ENCODE data around the gene RNF150.
"Not testable (repeated sequence)": the region's sequence is repeated elsewhere in the genome, so short reads cannot be mapped to it uniquely, and the experiment has no call there.

RNF150 gene

DNA sequence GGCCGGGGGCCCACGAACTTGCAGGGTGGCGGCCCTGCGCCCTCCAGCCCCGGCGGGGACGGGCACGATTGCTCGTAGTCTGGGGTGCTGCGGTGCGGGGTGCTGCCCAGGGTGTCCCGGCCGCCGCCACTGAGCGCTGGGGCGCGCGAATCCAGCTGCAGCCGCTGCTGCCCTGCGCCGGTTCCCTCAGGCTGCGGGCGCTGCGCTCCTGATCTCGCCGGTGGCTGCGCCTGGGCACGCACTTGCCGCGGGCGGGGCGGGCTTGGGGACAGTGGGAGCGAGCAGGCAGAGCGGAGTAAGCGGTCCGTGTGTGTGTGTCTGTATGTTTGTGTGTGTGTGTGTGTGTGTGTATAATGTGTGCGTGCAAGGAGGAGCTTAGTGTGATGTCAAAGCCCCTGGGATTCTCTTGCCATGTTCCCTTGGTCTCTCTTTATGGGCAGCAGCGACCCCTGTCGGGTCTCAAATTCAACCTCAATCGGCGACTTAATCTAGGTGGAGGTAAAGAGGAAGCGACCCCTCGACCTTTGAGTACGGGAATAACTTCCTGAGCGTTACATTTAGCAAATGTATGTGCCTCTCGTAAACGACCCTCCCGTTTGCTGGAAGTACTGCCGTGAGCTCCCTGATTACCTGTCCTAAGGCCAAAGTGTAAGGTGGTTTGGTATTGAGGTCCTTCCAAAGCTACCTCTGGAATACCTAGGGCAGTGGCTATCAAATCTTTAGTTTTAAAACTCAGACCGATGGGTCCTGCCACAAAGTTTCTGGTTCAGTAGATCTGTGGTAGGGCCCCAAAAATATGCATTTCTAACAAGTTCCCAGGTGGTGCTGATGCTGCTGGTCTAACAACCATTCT, at the start of gene RNF150:
TSS of gene RNF150 (minus strand) at position 324 of the 853 bp plus-strand sequence.
- H3K36me3 Mint-ChIP-seq (ENCODE audit: insufficient read depth): no peaks in the 10 kb centered on the region
- peak within 1 kb of the TSS; percentile 69 for H3K4me3 Mint-ChIP-seq
- ATAC-seq (replicated peaks; ENCODE audit: extremely low read depth, poor library complexity, severe bottlenecking) (peak; percentile 24), DNase-seq (ENCODE audit: low spot score in 2 of 2) (no peak)
- H3K27ac Mint-ChIP-seq (ENCODE audit: low read depth): no peak within 1 kb of the TSS
- H3K27me3 Mint-ChIP-seq: peaks cover 88% of the 10 kb centered on the region
- no peaks in the 10 kb centered on the region for H3K9me3 Mint-ChIP-seq
- H3K4me1 Mint-ChIP-seq: peaks cover 7% of the 10 kb centered on the region

DNA sequence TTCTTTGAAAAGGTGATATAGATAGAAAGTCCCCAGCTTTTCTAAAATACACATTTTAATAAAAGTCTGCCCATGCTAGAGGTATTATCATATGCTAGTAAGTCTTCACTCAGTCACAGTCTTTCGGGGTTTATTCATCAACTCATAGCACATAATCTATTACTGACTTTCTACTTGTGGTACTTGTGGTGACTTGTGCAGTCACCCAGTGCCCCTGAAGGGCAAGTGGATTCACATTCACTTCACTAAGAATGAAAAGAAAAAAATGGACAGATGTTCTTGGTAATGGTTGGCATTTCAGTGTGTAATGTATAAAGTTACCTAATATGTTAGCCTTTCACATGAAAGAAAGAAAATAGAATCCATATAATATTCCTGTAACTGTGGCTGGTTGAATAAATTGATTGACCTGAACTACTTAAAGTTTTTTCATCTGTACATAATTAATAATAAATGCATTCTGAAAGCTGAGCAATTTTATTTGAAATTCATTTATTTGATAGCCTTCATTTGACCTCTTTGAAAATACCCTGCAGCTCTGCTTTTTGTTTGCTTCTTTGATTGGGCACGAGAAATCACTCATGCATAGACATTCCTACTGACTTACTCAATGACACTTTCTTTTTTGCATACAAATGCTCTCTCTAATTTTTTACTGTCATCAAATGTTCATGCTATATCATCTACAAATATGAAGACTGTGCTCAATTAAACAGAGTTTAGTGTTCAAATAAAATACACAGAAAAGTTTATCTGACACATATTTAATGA, 47.9 kb upstream of the RNF150 start:
- Mint-ChIP-seq H3K36me3 (ENCODE audit: insufficient read depth) (no peaks in the 10 kb centered on the region), H3K9me3 (no peaks in the 10 kb centered on the region), H3K4me1 (no peaks in the 10 kb centered on the region), H3K4me3 (no peak overlapping the region), H3K27me3 (peaks cover 9% of the 10 kb centered on the region), H3K27ac (ENCODE audit: low read depth) (no peak overlapping the region)
- no peak for ATAC-seq (replicated peaks; ENCODE audit: extremely low read depth, poor library complexity, severe bottlenecking)
- DNase-seq (ENCODE audit: low spot score in 2 of 2): no peak

DNA sequence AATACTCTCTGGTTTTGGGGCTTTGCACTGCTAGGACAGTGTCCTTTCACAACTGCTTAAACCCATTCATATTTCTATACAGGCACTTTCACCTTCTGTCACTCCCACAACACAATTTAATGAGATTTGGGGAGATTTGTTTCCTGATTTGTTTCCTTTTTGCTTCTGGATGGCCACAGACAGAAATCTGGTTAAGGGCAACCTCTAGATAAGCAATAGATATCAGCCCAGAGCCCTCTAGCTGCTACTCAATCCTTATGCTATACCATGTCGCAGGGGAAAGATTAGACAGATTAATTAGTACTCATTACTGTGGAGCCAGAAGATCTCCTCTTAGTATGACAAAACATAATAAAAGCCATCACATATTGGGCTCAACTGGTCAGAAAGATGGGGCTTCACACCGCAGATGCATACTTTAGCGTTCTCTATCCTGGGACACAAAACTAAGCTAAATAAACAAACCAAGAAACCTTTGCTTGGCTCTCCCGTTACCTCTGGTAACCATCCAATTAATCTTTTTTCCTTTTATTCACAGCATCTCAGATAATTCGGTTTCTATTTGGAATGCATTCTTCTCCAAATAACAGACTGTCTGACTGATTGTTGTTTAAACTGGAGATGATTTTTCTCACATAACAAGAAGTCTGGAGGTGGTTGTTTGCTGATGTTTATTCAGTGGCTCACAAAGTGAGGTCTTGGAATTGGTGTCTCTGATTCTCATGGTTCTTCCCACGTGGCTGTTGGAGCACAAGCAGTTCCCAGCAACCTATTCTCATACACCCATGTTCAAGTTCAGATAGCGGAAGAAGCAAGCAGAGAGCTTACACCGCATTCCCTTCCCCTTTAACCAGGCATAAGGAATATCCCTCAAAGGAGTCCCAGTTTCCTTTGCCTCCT, 46.5 kb upstream of the RNF150 start:
- H3K4me1 Mint-ChIP-seq: no peaks in the 10 kb centered on the region
- ATAC-seq (replicated peaks; ENCODE audit: extremely low read depth, poor library complexity, severe bottlenecking): no peak
- H3K4me3 Mint-ChIP-seq: no peak overlapping the region
- no peak overlapping the region for H3K27ac Mint-ChIP-seq (ENCODE audit: low read depth)
- H3K27me3 Mint-ChIP-seq: peaks cover 9% of the 10 kb centered on the region
- no peaks in the 10 kb centered on the region for H3K9me3 Mint-ChIP-seq
- no peak for DNase-seq (ENCODE audit: low spot score in 2 of 2)
- no peaks in the 10 kb centered on the region for H3K36me3 Mint-ChIP-seq (ENCODE audit: insufficient read depth)

DNA sequence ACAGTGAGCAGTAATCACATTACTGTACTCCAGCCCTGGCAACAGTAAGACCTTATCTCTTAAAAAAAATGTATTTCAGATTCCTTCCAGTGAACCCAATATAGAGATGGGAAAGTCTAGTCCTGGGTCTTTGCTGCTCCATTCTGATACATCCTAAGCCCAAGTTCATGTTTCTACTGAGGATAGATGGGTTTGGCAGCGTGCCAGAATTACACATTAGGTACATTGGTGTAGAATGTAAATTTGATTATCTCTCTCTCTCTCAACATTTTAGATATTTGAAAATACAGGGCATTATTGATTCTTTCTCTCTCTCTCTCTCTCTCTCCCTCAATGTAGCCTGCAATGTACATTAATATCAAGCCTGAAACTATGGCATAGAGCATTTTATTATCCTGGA, 43.9 kb upstream of the RNF150 start:
- Mint-ChIP-seq H3K9me3 (no peaks in the 10 kb centered on the region), H3K4me3 (no peak overlapping the region), H3K27ac (ENCODE audit: low read depth) (no peak overlapping the region), H3K36me3 (ENCODE audit: insufficient read depth) (no peaks in the 10 kb centered on the region), H3K4me1 (no peaks in the 10 kb centered on the region), H3K27me3 (peaks cover 16% of the 10 kb centered on the region)
- DNase-seq (ENCODE audit: low spot score in 2 of 2) (no peak), ATAC-seq (replicated peaks; ENCODE audit: extremely low read depth, poor library complexity, severe bottlenecking) (no peak)

DNA sequence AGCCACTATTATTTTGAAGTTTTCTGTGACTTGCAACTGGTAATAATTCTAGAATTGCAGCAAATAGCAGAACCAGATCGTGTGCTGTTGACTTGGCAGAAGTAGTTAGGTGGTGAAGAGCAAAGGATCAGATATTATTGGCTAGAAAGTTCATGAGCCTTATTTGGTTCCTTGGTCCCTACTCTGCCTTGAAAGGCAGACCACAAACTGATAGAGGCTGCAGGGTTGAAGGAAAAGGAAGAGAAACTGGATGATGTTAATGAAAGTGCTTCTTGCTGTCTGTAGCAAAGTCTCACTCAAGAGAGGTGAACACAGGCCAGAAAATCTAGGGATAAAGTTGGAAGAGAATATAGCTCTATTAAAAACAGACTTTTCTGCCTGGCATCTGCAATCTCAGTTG, 41.2 kb upstream of the RNF150 start:
- H3K27me3 Mint-ChIP-seq: peaks cover 16% of the 10 kb centered on the region
- H3K4me3 Mint-ChIP-seq: no peak overlapping the region
- no peaks in the 10 kb centered on the region for H3K4me1 Mint-ChIP-seq
- H3K9me3 Mint-ChIP-seq: no peaks in the 10 kb centered on the region
- ATAC-seq (replicated peaks; ENCODE audit: extremely low read depth, poor library complexity, severe bottlenecking) (no peak), DNase-seq (ENCODE audit: low spot score in 2 of 2) (no peak)
- no peak overlapping the region for H3K27ac Mint-ChIP-seq (ENCODE audit: low read depth)
- no peaks in the 10 kb centered on the region for H3K36me3 Mint-ChIP-seq (ENCODE audit: insufficient read depth)

DNA sequence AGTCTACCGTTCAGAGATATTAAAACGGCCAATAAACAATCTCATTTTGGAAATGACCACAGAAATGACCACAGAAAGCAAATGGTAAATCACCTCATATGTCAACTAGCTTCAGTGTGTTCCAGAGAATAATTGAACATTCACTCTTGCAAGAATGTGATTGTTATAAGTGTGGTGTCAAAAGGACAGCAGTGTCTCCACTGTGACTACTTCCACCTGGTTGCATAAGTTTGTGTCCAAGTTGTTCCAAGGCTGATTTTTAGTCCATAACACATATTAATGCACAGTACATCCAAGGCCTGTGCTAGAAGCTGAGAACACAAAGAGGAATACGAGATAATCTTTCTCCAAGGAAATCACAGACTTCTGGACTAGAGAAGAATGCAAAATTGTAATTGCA, 37.4 kb upstream of the RNF150 start:
- H3K36me3 Mint-ChIP-seq (ENCODE audit: insufficient read depth): no peaks in the 10 kb centered on the region
- no peaks in the 10 kb centered on the region for H3K9me3 Mint-ChIP-seq
- no peak overlapping the region for H3K4me3 Mint-ChIP-seq
- no peaks in the 10 kb centered on the region for H3K4me1 Mint-ChIP-seq
- no peak for DNase-seq (ENCODE audit: low spot score in 2 of 2)
- H3K27me3 Mint-ChIP-seq: peaks cover 27% of the 10 kb centered on the region
- no peak for ATAC-seq (replicated peaks; ENCODE audit: extremely low read depth, poor library complexity, severe bottlenecking)
- H3K27ac Mint-ChIP-seq (ENCODE audit: low read depth): no peak overlapping the region

DNA sequence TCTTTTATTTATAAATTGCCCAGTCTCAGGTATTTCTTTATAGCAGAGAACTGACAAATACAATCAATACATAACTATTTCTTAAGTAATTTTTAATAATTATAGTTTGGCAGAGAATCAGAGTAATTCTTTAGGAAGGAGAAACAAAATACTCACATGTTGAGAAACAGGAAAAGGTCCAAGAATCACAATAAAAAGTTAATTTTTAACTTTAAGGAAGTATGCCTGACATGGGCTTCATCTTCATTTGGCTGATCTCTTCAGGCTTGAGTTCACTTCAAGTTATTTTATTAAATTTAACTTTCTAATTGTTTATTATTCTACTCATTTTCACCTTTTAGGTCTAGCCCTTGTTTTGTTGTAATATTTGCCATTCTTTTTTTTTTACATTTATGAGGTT, 36.1 kb upstream of the RNF150 start:
- Mint-ChIP-seq H3K4me3 (no peak overlapping the region), H3K27ac (ENCODE audit: low read depth) (no peak overlapping the region), H3K4me1 (no peaks in the 10 kb centered on the region), H3K9me3 (no peaks in the 10 kb centered on the region), H3K27me3 (peaks cover 27% of the 10 kb centered on the region), H3K36me3 (ENCODE audit: insufficient read depth) (no peaks in the 10 kb centered on the region)
- no peak for ATAC-seq (replicated peaks; ENCODE audit: extremely low read depth, poor library complexity, severe bottlenecking)
- DNase-seq (ENCODE audit: low spot score in 2 of 2): no peak

DNA sequence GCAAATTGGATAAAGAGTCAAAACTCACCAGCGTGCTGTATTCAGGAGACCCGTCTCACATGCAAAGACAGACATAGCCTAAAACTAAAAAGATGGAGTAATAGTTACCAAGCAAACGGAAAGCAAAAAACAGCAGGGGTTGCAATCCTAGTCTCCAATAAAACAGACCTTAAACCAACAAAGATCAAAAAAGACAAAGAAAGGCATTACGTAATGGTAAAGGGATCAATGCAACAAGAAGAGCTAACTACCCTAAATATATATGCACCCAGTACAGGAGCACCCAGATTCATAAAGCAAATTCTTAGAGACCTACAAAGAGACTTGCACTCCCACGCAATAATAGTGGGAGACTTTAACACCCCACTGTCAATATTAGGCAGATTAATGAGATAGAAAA, 31.7 kb upstream of the RNF150 start:
- H3K27ac Mint-ChIP-seq (ENCODE audit: low read depth); H3K9me3 Mint-ChIP-seq; DNase-seq (ENCODE audit: low spot score in 2 of 2); H3K4me1 Mint-ChIP-seq; H3K36me3 Mint-ChIP-seq (ENCODE audit: insufficient read depth); H3K4me3 Mint-ChIP-seq; ATAC-seq (replicated peaks; ENCODE audit: extremely low read depth, poor library complexity, severe bottlenecking): not testable (repeated sequence)
- H3K27me3 Mint-ChIP-seq: peaks cover 37% of the 10 kb centered on the region

DNA sequence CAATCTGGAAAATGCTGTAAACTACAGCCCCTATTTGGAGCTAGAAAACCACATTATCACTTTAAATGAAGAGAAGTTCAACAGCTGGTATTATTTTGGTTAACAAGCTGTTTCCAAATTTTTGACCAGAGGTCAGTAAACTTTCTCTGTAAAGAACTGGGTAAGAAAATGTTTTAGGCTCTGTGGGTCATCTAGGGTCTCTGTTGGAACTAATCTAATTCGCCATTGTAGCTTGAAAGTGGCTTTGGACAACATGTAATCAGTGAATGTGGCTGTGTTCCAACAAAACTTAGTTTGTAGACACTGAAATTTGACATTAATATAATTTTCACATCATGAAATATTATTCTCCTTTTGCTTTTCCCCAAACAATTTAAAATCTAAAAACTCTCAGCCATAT, 25.8 kb upstream of the RNF150 start:
- Mint-ChIP-seq H3K9me3 (no peaks in the 10 kb centered on the region), H3K36me3 (ENCODE audit: insufficient read depth) (no peaks in the 10 kb centered on the region), H3K27me3 (peaks cover 30% of the 10 kb centered on the region), H3K4me1 (no peaks in the 10 kb centered on the region), H3K27ac (ENCODE audit: low read depth) (no peak overlapping the region), H3K4me3 (no peak overlapping the region)
- DNase-seq (ENCODE audit: low spot score in 2 of 2) (no peak), ATAC-seq (replicated peaks; ENCODE audit: extremely low read depth, poor library complexity, severe bottlenecking) (no peak)

DNA sequence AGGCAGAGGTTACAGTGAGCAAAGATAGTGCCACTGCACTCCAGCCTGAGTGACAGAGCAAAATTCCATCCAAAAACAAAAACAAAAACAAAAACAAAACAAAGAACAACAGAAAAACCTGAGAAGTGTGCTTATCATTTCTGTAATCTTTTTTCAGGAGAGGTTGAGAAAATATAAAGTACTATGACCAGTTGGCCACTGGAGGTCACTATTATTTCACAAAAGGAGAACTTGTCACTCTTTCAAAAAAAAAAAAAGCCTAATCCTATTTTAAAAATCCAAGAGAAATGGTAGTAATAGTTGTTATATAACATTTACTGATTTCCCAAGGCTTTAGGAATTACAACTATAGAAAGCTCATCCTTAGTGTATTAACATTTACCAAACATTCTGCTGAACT, 24.9 kb upstream of the RNF150 start:
- H3K27ac Mint-ChIP-seq (ENCODE audit: low read depth): no peak overlapping the region
- no peaks in the 10 kb centered on the region for H3K4me1 Mint-ChIP-seq
- ATAC-seq (replicated peaks; ENCODE audit: extremely low read depth, poor library complexity, severe bottlenecking): no peak
- no peak overlapping the region for H3K4me3 Mint-ChIP-seq
- no peak for DNase-seq (ENCODE audit: low spot score in 2 of 2)
- H3K36me3 Mint-ChIP-seq (ENCODE audit: insufficient read depth): no peaks in the 10 kb centered on the region
- peaks cover 25% of the 10 kb centered on the region for H3K27me3 Mint-ChIP-seq
- H3K9me3 Mint-ChIP-seq: no peaks in the 10 kb centered on the region

DNA sequence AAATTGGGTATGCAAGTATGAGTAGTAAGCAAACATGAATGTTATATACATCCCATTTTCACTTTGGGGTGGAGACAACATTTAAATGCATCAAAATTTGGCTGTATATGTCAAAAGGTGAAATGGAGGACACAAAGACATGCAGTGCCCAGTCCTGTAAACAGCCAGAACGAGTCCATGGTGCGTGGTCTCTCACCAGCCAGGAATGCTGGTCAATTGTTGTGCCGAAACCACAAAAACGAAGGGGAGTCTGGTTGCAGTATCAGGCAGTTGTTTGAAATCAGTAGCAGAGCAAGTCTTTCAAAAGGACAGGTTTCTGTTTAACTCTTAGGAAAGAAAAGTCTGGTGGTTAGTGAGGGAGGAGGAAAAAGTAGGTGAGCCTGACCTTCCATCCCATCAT, 22.3 kb upstream of the RNF150 start:
- DNase-seq (ENCODE audit: low spot score in 2 of 2) (no peak), ATAC-seq (replicated peaks; ENCODE audit: extremely low read depth, poor library complexity, severe bottlenecking) (no peak)
- H3K4me1 Mint-ChIP-seq: no peaks in the 10 kb centered on the region
- no peaks in the 10 kb centered on the region for H3K36me3 Mint-ChIP-seq (ENCODE audit: insufficient read depth)
- H3K27ac Mint-ChIP-seq (ENCODE audit: low read depth): no peak overlapping the region
- H3K27me3 Mint-ChIP-seq: peaks cover 23% of the 10 kb centered on the region
- no peaks in the 10 kb centered on the region for H3K9me3 Mint-ChIP-seq
- H3K4me3 Mint-ChIP-seq: no peak overlapping the region

DNA sequence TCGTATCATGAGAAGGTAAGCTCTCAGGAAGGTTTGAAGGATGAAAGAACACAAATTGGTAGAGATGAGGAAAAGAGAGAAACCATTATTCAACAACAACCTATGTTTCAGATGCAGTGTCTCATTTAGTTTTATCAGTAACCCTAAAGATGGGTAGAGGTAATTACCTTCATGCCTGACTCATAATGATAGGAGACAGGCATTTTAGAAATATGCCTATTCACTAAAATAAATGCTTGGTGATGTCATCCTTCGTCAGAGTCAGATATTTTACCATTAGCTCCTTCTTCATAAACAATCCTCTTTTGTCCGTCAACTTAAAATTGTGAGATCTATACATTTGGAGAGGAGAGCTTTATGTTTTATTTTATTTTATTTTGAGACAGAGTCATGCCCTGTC, 21.5 kb upstream of the RNF150 start:
- H3K36me3 Mint-ChIP-seq (ENCODE audit: insufficient read depth): no peaks in the 10 kb centered on the region

More for the DNA sequence above, 21.5 kb upstream of the RNF150 start:
- Mint-ChIP-seq H3K9me3 (no peaks in the 10 kb centered on the region), H3K27ac (ENCODE audit: low read depth) (no peak overlapping the region), H3K4me1 (no peaks in the 10 kb centered on the region), H3K27me3 (peaks cover 23% of the 10 kb centered on the region), H3K4me3 (no peak overlapping the region)
- ATAC-seq (replicated peaks; ENCODE audit: extremely low read depth, poor library complexity, severe bottlenecking): no peak
- DNase-seq (ENCODE audit: low spot score in 2 of 2): no peak
